Colonic mucosa (tissue), 4 donors: ENCODE measurements around the gene DGKA. TPM values are rescaled to one million over a fixed set of nuclear protein-coding genes. Genes with fewer than 3 reads are reported as not detected.

Experiments
- DNase-seq: peaks from one replicate; pipeline ENCODE4 v3.0.0-alpha.2; 2020
- H3K27ac ChIP-seq: fragments of 200-600 bp; one replicate; pipeline ENCODE4 v1.8.0; 2021
- H3K27me3 ChIP-seq: fragments of 200-600 bp; one replicate; pipeline ENCODE4 v1.8.0; 2021
- H3K36me3 ChIP-seq: fragments of 200-600 bp; one replicate; pipeline ENCODE4 v1.8.0; 2021
- H3K4me1 ChIP-seq: fragments of 200-600 bp; one replicate; pipeline ENCODE4 v1.8.0; 2021; ENCODE audit warnings: mild to moderate bottlenecking
- H3K4me3 ChIP-seq: fragments of 200-600 bp; one replicate; pipeline ENCODE4 v1.8.0; 2021
- H3K9ac ChIP-seq, 2 donors: one replicate each; pipeline ENCODE4 v1.7.0; 2013; ENCODE audit warnings: control low read depth in 2 of 2, low read depth in 2 of 2, low read length in 2 of 2
- H3K9me3 ChIP-seq: fragments of 200-600 bp; one replicate; pipeline ENCODE4 v1.8.0; 2021
- CTCF ChIP-seq: fragments of 200-600 bp; IDR thresholded peaks from one replicate; pipeline ENCODE4 v1.8.0; 2022; ENCODE audit warnings: antibody characterized with exemption, mild to moderate bottlenecking
- intact Hi-C: fragments of 100-400 bp; cut with DNase I; formaldehyde crosslinking; loops from one replicate; pipeline ENCODE4 v1.14.1; 2022
- total RNA-seq, 2 donors: library from RNA; stranded (reverse); fragmentation: NEBNext Ultra II Directional in 1 of 2; extraction: Animal tissue kit (Norgen Biotek cat#: 25700) in 1 of 2; gene quantifications; one replicate each; pipeline ENCODE4 v1.2.1, GENCODE V29; 2021
- donor health status: healthy.
- donor health status: DM: no; HTN: no; CAD: no.
- donor health status: DM: no; HTN: no; CAD: no.

Gene DGKA
- total RNA-seq, 2 donors from 2014 or later: 80.2 to 91.2 TPM

DNA sequence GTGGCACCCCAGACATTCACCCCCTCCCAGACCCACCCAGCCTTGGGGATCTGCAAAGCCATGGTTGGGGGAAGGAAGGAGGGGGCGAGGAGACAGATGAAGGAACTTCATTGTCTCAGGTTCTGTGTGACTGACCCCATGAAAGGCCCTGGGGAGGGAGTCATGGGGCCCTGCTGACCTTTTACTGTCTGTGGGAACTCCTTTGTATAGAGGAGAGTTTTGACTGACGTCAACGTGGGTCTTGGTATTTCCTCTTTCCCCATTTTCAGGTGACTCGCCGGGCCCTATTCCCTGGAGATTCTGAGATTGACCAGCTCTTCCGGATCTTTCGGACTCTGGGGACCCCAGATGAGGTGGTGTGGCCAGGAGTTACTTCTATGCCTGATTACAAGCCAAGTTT is 39.8 kb downstream of the DGKA start:
- Histone ChIP-seq H3K27me3 (no peaks in the 10 kb centered on the region), H3K9ac (no peak overlapping the region), H3K27ac (no peak overlapping the region), H3K4me3 (no peak overlapping the region), H3K9me3 (no peaks in the 10 kb centered on the region), H3K36me3 (no peaks in the 10 kb centered on the region), H3K4me1 (peaks cover 13% of the 10 kb centered on the region)
- no peak for TF ChIP-seq CTCF
- intact Hi-C loops: no loop called here
- no peak for DNase-seq

DNA sequence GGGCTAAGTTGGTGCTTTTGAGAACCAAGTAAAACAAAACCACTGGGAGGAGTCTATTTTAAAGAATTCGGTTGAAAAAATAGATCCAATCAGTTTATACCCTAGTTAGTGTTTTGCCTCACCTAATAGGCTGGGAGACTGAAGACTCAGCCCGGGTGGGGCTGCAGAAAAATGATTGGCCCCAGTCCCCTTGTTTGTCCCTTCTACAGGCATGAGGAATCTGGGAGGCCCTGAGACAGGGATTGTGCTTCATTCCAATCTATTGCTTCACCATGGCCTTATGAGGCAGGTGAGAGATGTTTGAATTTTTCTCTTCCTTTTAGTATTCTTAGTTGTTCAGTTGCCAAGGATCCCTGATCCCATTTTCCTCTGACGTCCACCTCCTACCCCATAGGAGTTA is 41.1 kb downstream of the DGKA start:
- peaks cover 18% of the 10 kb centered on the region for H3K4me1 ChIP-seq
- H3K4me3 ChIP-seq: peak overlapping the region; percentile 39
- TF ChIP-seq CTCF: no peak
- intact Hi-C loops: no loop called here
- peak overlapping the region; percentile 94 for H3K27ac ChIP-seq
- no peaks in the 10 kb centered on the region for H3K9me3 ChIP-seq
- no peak overlapping the region for H3K9ac ChIP-seq
- no peak for DNase-seq
- H3K36me3 ChIP-seq: no peaks in the 10 kb centered on the region
- H3K27me3 ChIP-seq: no peaks in the 10 kb centered on the region

DNA sequence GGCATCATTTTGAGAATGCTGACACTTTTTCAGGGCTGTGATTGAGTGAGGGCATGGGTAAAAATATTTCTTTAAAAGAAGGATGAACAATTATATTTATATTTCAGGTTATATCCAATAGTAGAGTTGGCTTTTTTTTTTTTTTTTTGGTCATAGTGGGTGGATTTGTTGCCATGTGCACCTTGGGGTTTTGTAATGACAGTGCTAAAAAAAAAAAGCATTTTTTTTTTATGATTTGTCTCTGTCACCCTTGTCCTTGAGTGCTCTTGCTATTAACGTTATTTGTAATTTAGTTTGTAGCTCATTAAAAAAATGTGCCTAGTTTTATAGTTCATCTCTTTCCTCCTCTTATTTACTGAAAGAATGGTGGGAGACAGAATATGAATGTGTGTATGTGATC is 41.5 kb downstream of the DGKA start:
- TF ChIP-seq CTCF: no peak
- peaks cover 21% of the 10 kb centered on the region for H3K4me1 ChIP-seq
- no peak for DNase-seq
- intact Hi-C loops: no loop called here
- H3K27me3 ChIP-seq: no peaks in the 10 kb centered on the region
- H3K36me3 ChIP-seq: no peaks in the 10 kb centered on the region
- no peaks in the 10 kb centered on the region for H3K9me3 ChIP-seq
- peak overlapping the region; percentile 39 for H3K4me3 ChIP-seq
- H3K27ac ChIP-seq: peak overlapping the region; percentile 94
- H3K9ac ChIP-seq: peak overlapping the region in 1 of 2 donors; percentile 95

DNA sequence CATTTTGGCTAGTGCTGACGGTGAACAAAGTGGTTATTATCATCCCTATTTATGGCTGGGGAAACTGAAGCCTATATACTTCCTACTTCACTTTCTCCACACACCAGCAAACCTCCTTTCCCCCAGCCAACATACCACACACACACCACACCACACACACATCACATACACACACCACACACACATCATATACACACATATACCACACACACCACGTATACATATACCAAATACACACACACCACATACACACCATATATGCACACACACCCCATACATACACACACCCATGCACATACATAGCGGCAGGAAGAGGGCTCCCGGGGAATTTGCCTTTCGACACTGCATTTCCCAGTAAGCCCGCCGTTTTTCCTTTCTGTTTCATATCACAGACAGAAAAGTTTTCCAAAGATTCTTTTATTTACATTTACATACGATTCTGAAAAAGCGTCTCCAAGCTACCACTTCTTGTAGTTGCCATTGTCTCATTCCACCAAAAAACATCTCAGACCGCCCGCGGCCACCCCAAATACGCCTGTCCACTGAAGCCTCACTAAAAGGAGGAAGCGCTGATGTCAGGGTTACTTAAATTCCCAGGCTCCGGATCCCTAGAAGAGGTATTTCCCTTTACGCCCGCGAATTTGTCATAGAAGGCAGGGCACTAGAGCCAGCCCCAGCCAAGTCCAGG is 42.1 kb downstream of the DGKA start:
- intact Hi-C loops: no loop called here
- TF ChIP-seq CTCF: no peak
- H3K9ac ChIP-seq: peak overlapping the region; percentile 74 to 95
- DNase-seq: no peak
- no peaks in the 10 kb centered on the region for H3K36me3 ChIP-seq
- no peaks in the 10 kb centered on the region for H3K9me3 ChIP-seq
- H3K4me3 ChIP-seq: peak overlapping the region; percentile 39
- H3K27me3 ChIP-seq: no peaks in the 10 kb centered on the region
- H3K27ac ChIP-seq: peak overlapping the region; percentile 94
- H3K4me1 ChIP-seq: peaks cover 24% of the 10 kb centered on the region

DNA sequence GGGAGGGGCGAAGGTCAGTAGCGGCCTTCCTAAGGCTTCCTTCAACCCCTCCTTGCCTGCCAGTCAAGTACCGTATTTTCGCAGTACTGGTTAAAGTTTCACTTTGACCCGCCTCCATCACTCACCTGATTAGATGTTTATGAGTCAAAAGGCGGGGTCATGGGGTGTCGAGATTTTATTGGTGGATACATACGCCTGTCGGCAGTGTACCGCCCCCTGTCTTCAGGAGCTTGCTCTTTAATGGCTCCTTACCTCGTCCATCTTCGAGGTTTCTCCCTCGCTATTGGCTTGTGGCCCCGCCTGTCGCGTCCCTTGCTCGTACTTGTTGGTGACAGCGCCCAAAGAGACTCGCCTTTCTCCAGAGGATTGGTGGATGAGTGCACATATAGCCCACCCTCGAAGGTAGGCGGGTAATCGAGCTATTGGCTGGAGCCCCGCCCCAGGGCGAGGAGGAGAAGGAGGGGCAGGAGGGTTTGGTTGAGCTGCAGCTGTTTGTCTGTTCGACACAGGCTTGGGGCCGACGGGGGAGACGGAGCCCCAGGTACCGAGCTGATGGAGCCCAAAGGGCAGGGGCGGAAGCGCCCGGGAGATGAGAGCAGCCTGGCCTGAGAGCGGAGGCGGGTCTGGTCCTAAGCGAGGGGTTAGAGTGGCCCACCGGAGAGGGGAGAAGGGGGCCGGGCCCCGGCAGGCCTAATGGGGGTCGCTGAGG is 42.8 kb downstream of the DGKA start, which contains the start of gene RAB5B:
Gene RAB5B, plus strand, starts transcription at position 480 of the 709 bp plus-strand sequence. CDS start 12,883 bp downstream, outside the sequence.
- peak; percentile 21 for TF ChIP-seq CTCF
- DNase-seq: peak; percentile 99
- Histone ChIP-seq H3K27me3 (no peaks in the 10 kb centered on the region), H3K4me1 (peaks cover 24% of the 10 kb centered on the region), H3K4me3 (peak within 1 kb of the TSS; percentile 99), H3K9ac (peak within 1 kb of the TSS; percentile 95 to 99), H3K9me3 (no peaks in the 10 kb centered on the region), H3K36me3 (no peaks in the 10 kb centered on the region), H3K27ac (peak within 1 kb of the TSS; percentile 97)
- intact Hi-C loops: no loop called here
